GM12878 (cell line): ENCODE data around the gene HCN4. TPM values are rescaled to one million over a fixed set of nuclear protein-coding genes. Genes with fewer than 3 reads are reported as not detected.

ENCODE experiments used
- ATAC-seq: fragments of 200-7000 bp; cut with Tn5 transposase; 3 replicates; pipeline ENCODE4 v1.9.1; 2020; ENCODE audit warnings: mild to moderate bottlenecking, moderate library complexity
- BruUV-seq: library from RNA; stranded (reverse); fragments of 400-500 nt; replicated peaks from 2 replicates; lab custom pipeline; 2021; lab: Mats Ljungman, UMichigan
- CTCF ChIA-PET: fragments of 300-600 bp; sonication (Branson Sonifier 250); formaldehyde crosslinking; extraction: SDS; loops from one replicate; lab custom pipeline; 2021; ENCODE audit warnings: inconsistent platforms; lab: Yijun Ruan, JAX
- POLR2A ChIA-PET: fragments of 350-600 bp; formaldehyde crosslinking; extraction: SDS; loops from one replicate; lab custom pipeline; 2021; ENCODE audit warnings: inconsistent platforms; lab: Charles Lee
- RAD21 ChIA-PET: fragments of 300-600 bp; sonication (Branson Sonifier 250); formaldehyde crosslinking; loops from one replicate; lab custom pipeline; 2023; ENCODE audit warnings: antibody characterized with exemption; ENCODE audit not compliant: unreplicated experiment; lab: Charles Lee
- SMC1A ChIA-PET: fragments of 300-600 bp; sonication (Branson Sonifier 250); formaldehyde crosslinking; loops from one replicate; lab custom pipeline; 2023; ENCODE audit not compliant: unreplicated experiment, uncharacterized antibody; lab: Charles Lee
- DNase-seq: peaks from one replicate; pipeline ENCODE4 v3.0.0-alpha.2; 2011; ENCODE audit warnings: low read depth, low spot score
- FAIRE-seq: peaks from 3 replicates; lab custom pipeline; 2011; peaks lifted over from hg19 to GRCh38; lab: Jason Lieb, UNC
- H2AFZ ChIP-seq: 2 replicates; pipeline ENCODE4 v1.6.0; 2011; ENCODE audit warnings: low read depth, low read length, control low read depth; ENCODE audit not compliant: control insufficient read depth
- H3K27ac ChIP-seq: 2 replicates; pipeline ENCODE4 v1.5.1; 2011; ENCODE audit warnings: control low read depth; ENCODE audit not compliant: control insufficient read depth, insufficient read depth
- H3K27me3 ChIP-seq, 2 experiments: replicated peaks in 1 of 2; 2 replicates each; pipeline versions ENCODE4 v1.6.0 to v1.6.1; 2011; ENCODE audit warnings: low read length in 1 of 2; ENCODE audit not compliant: control insufficient read depth in 2 of 2, insufficient read depth in 2 of 2
- H3K36me3 ChIP-seq, 2 experiments: 2 replicates each; pipeline ENCODE4 v1.5.1; 2011; ENCODE audit warnings: low read length in 1 of 2; ENCODE audit not compliant: control insufficient read depth in 2 of 2, insufficient read depth in 2 of 2
- H3K4me1 ChIP-seq: 2 replicates; pipeline ENCODE4 v1.6.1; 2011; ENCODE audit warnings: mild to moderate bottlenecking, low read length, moderate library complexity, mixed read lengths; ENCODE audit not compliant: control insufficient read depth, insufficient read depth
- H3K4me2 ChIP-seq: 2 replicates; pipeline ENCODE4 v1.6.0; 2011; ENCODE audit warnings: control low read depth; ENCODE audit not compliant: control insufficient read depth, insufficient read depth
- H3K4me3 ChIP-seq: fragments of 200-600 bp; sonication (generic); 2 replicates; pipeline ENCODE4 v1.5.1; 2016
- H3K79me2 ChIP-seq: 2 replicates; pipeline ENCODE4 v1.6.0; 2011; ENCODE audit warnings: low read length; ENCODE audit not compliant: control insufficient read depth, insufficient read depth
- H3K9ac ChIP-seq: 2 replicates; pipeline ENCODE4 v1.8.0; 2011; ENCODE audit warnings: low read length, control low read depth, mixed read lengths; ENCODE audit not compliant: control insufficient read depth, insufficient read depth
- H3K9me3 ChIP-seq: replicated peaks from 3 replicates; pipeline ENCODE4 v1.5.1; 2011; ENCODE audit warnings: mild to moderate bottlenecking, low read length; ENCODE audit not compliant: control insufficient read depth, insufficient read depth
- H4K20me1 ChIP-seq: 2 replicates; pipeline ENCODE4 v1.6.0; 2011; ENCODE audit not compliant: control insufficient read depth, insufficient read depth
- BMI1 ChIP-seq: fragments of 450-650 bp; IDR thresholded peaks from 2 replicates; pipeline ENCODE4 v1.6.1; 2016; ENCODE audit warnings: mild to moderate bottlenecking, moderate library complexity, borderline replicate concordance
- CREB1 ChIP-seq: IDR thresholded peaks from 2 replicates; pipeline ENCODE4 v1.6.1; 2012; ENCODE audit warnings: low read depth, mild to moderate bottlenecking, inconsistent platforms
- MEF2A ChIP-seq: IDR thresholded peaks from 2 replicates; pipeline ENCODE4 v1.6.1; 2011; ENCODE audit warnings: low read depth, mild to moderate bottlenecking, low read length, moderate library complexity; ENCODE audit not compliant: insufficient read depth
- MXI1 ChIP-seq: fragments of 150-350 bp; IDR thresholded peaks from 2 replicates; pipeline ENCODE4 v1.6.1; 2011; ENCODE audit warnings: low read depth, mild to moderate bottlenecking, inconsistent platforms, low read length, improper control_type of control experiment
- NFYB ChIP-seq: IDR thresholded peaks from 2 replicates; pipeline ENCODE4 v1.6.1; 2011; ENCODE audit warnings: low read depth, mild to moderate bottlenecking, low read length, improper control_type of control experiment, moderate library complexity; ENCODE audit not compliant: insufficient read depth
- POLR2AphosphoS5 ChIP-seq: IDR thresholded peaks from 2 replicates; pipeline ENCODE4 v1.6.1; 2011; ENCODE audit warnings: mild to moderate bottlenecking, low read length, inconsistent platforms
- RUNX3 ChIP-seq: IDR thresholded peaks from 2 replicates; pipeline ENCODE4 v1.6.1; 2012; ENCODE audit warnings: low read length, inconsistent platforms
- SRF ChIP-seq, 2 experiments: IDR thresholded peaks; 2 replicates each; pipeline ENCODE4 v1.6.1; 2011; ENCODE audit warnings: low read depth in 2 of 2, low read length in 2 of 2, mild to moderate bottlenecking in 1 of 2, moderate library complexity in 1 of 2
- SUPT20H ChIP-seq: IDR thresholded peaks from 2 replicates; pipeline ENCODE4 v1.6.1; 2011; ENCODE audit warnings: low read depth, mild to moderate bottlenecking, low read length, moderate library complexity, borderline replicate concordance; ENCODE audit not compliant: control insufficient read depth
- SUZ12 ChIP-seq: fragments of 200-600 bp; sonication (generic); IDR thresholded peaks from one replicate; pipeline ENCODE4 v1.6.1; 2018; ENCODE audit warnings: antibody characterized with exemption, mild to moderate bottlenecking; ENCODE audit not compliant: unreplicated experiment
- TAF1 ChIP-seq: IDR thresholded peaks from 2 replicates; pipeline ENCODE4 v1.6.1; 2011; ENCODE audit warnings: mild to moderate bottlenecking, low read depth, low read length, borderline replicate concordance
- WGBS: methylation state at CpG from one replicate; pipeline ENCODE4 v1.1.6; 2016; ENCODE audit warnings: low lambda C conversion rate; ENCODE audit not compliant: insufficient replicate concordance, insufficient coverage; ENCODE audit errors: missing lambda C conversion rate; 5-methylcytosine and 5-hydroxymethylcytosine counted together
- in situ Hi-C: fragments of 300-500 bp; cut with MboI; formaldehyde crosslinking; loops from 9 replicates; pipeline ENCODE4 v1.14.3; 2018; ENCODE audit warnings: mixed read lengths
- intact Hi-C: fragments of 100-400 bp; cut with micrococcal nuclease; formaldehyde crosslinking; loops from one replicate; pipeline ENCODE4 v1.14.2; 2022; ENCODE audit not compliant: unreplicated experiment
- polyA plus RNA-seq, 11 experiments: library from polyadenylated mRNA; depleted of rRNA in 4 of 11; unstranded in 6 of 11; stranded (reverse) in 5 of 11; fragments of >200 nt; fragmentation: Nextera tagmentation in 4 of 11; fragmentation: Illumina TruSeq in 1 of 11; extraction: Ambion mirVana in 4 of 11; extraction: Trizol in 1 of 11; gene quantifications; 1 replicate in 1 of 11; 2 replicates in 10 of 11; pipeline versions ENCODE4 v1.2.1 to v1.2.3, GENCODE V29; 2011 to 2016; ENCODE audit warnings: inconsistent platforms in 2 of 11, missing spikeins in 2 of 11, low read depth in 1 of 11
- total RNA-seq, 4 experiments: library from RNA; depleted of rRNA in 3 of 4; stranded (reverse); fragments of >200 nt in 3 of 4; fragmentation: Illumina TruSeq in 1 of 4; extraction: Trizol in 1 of 4; gene quantifications; 2 replicates each; pipeline versions ENCODE4 v1.2.1 to v1.2.3, GENCODE V29; 2013 to 2021

HCN4 gene
- total and polyA plus RNA-seq, 10 of the 15 experiments (the other 5 are each of a cell fraction or from before 2014, with no cell fraction given) = 0.03 to 0.10 TPM; not detected in 8

- no peak for TF ChIP-seq NFYB
- no peak for TF ChIP-seq SRF (IDR thresholded peaks at IDR 0.05; ENCODE audit: low read depth in 2 of 2, low read length in 2 of 2)
- TF ChIP-seq MXI1 = no peak
- no peak for TF ChIP-seq TAF1
- TF ChIP-seq CREB1 = no peak
- no peak for TF ChIP-seq POLR2AphosphoS5
- no peak for TF ChIP-seq SUPT20H
- TF ChIP-seq BMI1 = no peak
- no peak for TF ChIP-seq MEF2A
- TF ChIP-seq SUZ12 = no peak
- TF ChIP-seq RUNX3 = no peak
- ChIA-PET CTCF (interaction anchor here (0.7 to 1.5 kb wide), 5 partner anchors 13 to 404 kb away, joined by 3 read pairs; no protein-coding TSS in a partner anchor), RAD21 (no interaction called here), POLR2A (no interaction called here), SMC1A (no interaction called here)
- Histone ChIP-seq H2AFZ (no peak overlapping the region), H3K4me1 (no peaks in the 10 kb centered on the region), H3K9me3 (no peaks in the 10 kb centered on the region), H3K36me3 (no peaks in the 10 kb centered on the region), H3K4me3 (no peak overlapping the region), H3K27ac (no peak overlapping the region), H4K20me1 (no peaks in the 10 kb centered on the region), H3K4me2 (no peak overlapping the region), H3K9ac (no peak overlapping the region), H3K79me2 (no peaks in the 10 kb centered on the region), H3K27me3 (no peaks in the 10 kb centered on the region; a peak in 1 of 4 replicates)
- DNase-seq = no peak
- in situ Hi-C loops (no loop called here), intact Hi-C loops (no loop called here)
- 52% methylated on average over 7 of the region's 7 CpGs for WGBS
- no peak for FAIRE-seq
- no peak for ATAC-seq
- BruUV-seq = no TSS peak
Measured at GRCh38 chr15:73298522-73299245, 70.1 kb downstream of the HCN4 start.
